ENCODE data around the gene TCP10L. TPM values are rescaled to one million over a fixed set of nuclear protein-coding genes. Genes with fewer than 3 reads are reported as not detected.

Gene TCP10L
- total RNA-seq, 1 donor from 2014 or later, result 1.1 TPM

Other genes starting within 250 kb of the TCP10L start
- gene URB1, start 192.5 kb downstream of the TCP10L start, total RNA-seq, result 17.8 and 24.6 TPM in 2 replicates
- 0.54 and 1.1 TPM in 2 replicates for gene EVA1C, start 172.8 kb downstream of the TCP10L start, total RNA-seq
- gene CFAP298, start 26.9 kb upstream of the TCP10L start, total RNA-seq, result 62.6 and 75.0 TPM in 2 replicates
- 2.4 and 3.5 TPM in 2 replicates for gene SYNJ1, start 142.5 kb upstream of the TCP10L start, total RNA-seq
- gene PAXBP1, start 186.2 kb upstream of the TCP10L start, total RNA-seq, result 18.1 and 18.2 TPM in 2 replicates